ENCODE data around the gene PGM1.

Gene PGM1

DNA sequence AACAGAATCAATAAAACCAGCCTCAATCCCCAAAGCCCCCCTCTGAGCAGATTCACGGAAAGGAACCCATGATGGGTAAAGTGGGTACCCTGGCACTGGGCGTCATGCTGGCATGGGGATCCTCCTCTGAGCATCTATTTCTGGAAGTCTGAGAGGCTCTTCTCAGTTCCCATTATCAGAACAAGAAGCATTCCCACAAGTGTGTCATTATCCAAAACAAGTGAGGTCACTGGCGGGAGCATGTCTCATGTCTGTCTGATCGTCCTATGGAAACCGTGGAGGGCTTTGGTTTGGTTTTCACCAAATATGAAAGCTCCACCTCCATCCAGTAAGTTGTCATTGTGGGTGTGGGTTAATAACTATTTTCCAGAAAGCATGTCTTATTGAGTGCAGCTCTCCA, 70.7 kb downstream of the PGM1 start:
- no peak for DNase-seq (ENCODE audit: extremely low read depth in 1 of 2, low read depth in 1 of 2)

DNA sequence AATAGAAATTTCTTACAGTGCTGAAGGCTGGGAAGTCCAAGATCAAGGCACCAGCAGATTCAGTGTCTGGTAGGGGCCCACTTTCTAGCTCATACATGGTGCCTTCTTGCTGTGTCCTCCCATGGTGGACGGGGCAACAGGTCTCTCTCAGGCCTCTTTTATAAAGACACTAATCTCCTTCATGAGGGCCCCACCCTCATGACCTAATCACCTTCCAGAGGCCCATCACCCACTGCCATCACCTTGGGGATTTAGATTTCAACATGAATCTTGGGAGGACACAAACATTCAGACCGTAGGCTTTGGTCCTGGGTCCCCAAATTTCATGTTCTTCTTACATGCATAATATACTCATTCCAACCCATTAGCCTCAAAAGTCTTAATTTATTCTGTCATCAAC, 71.5 kb downstream of the PGM1 start:
- no peak for DNase-seq (ENCODE audit: extremely low read depth in 1 of 2, low read depth in 1 of 2)

GRCh38 chr1:63665410-63665809, 72.2 kb downstream of the PGM1 start:
- no peak for DNase-seq (ENCODE audit: extremely low read depth in 1 of 2, low read depth in 1 of 2)

GRCh38 chr1:63665824-63666223, 72.6 kb downstream of the PGM1 start:
- no peak for DNase-seq (ENCODE audit: extremely low read depth in 1 of 2, low read depth in 1 of 2)

DNA sequence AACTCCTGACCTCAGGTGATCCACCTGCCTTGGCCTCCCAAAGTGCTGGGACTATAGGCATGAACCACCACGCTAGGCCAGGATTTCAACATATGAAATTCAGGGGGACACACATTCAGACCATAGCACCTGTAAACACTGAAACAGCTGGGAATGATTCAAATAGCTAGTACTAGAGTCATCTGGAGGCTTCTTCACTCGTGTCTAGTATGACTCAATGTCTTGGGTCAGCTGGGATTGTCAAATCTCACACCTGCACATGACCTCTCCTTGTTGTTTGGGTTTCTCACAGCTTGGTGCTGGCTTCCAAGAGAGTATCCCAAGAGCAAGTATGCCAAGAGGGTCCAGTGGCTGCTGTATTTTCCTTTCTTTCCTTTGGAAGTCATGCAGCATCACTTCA, 75.1 kb downstream of the PGM1 start:
- no peak for DNase-seq (ENCODE audit: extremely low read depth in 1 of 2, low read depth in 1 of 2)

DNA sequence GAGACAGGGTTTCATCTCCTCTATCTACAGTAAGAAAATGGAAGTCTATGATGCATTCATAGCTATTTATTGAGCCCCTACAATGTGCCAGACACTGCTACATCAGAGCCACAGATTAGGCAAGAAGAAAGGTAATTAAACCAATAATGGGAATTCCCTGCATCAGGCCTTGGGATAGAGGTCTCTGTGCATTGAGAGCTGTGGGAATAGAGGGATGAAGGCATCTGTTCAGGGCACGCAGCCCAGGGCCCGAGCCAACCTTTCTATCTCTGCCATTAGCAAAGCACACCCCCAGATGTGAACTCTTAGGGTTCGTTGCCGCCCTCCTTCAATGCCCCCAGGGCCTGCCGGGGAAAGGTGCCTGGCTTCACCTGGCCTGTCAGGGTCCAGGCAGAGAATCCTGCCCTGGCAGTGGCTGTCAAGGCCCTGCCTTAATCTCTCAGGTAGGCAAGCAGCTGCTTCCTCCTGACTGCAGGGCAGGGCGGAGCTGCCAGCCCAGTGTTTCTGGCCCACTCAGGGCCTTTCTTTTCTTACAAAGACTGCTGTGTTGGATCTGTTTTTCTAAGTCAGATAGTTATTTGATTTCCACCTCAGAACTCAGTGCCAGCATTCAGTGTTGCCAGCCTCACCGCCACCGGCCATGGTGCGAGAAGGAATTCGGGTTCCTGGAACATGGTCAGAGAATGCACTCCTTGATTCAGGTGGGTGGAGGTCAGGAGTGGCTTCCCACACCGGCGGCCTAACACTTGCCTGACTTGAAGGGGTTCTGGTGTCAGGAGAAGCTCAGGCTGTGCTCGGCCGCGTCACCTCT, 76.1 kb downstream of the PGM1 start:
- DNase-seq (ENCODE audit: extremely low read depth in 1 of 2, low read depth in 1 of 2) = no peak

- no peak for DNase-seq (ENCODE audit: extremely low read depth in 1 of 2, low read depth in 1 of 2)
These were observed 77.0 kb downstream of the PGM1 start for GRCh38 chr1:63670164-63670563.

DNA sequence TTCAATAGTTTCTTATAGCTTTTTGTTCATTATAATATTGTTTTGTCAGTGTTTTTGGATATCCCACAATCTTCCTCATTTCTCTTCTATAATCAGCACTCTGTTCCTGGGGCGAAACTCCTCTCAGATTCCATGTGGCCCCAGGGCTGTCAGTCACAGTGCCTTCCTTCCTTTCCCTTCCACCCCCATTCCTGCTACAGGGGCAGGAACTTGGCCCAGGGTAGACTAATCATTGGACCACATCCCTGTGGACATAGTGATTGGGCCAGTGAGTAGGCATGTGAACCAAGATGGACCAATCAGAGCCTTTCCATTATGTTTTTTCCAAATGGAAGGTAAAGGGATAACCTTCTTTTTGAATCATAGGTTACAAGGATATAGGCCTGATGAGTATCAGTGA, 78.3 kb downstream of the PGM1 start:
- DNase-seq (ENCODE audit: extremely low read depth in 1 of 2, low read depth in 1 of 2) = no peak

GRCh38 chr1:63674238-63674864, 81.1 kb downstream of the PGM1 start:
- no peak for DNase-seq (ENCODE audit: extremely low read depth in 1 of 2, low read depth in 1 of 2)

- DNase-seq (ENCODE audit: extremely low read depth in 1 of 2, low read depth in 1 of 2) = no peak
These were observed 81.7 kb downstream of the PGM1 start for GRCh38 chr1:63674865-63675419.

GRCh38 chr1:63675420-63675931, 82.3 kb downstream of the PGM1 start:
- DNase-seq (ENCODE audit: extremely low read depth in 1 of 2, low read depth in 1 of 2) = no peak

DNA sequence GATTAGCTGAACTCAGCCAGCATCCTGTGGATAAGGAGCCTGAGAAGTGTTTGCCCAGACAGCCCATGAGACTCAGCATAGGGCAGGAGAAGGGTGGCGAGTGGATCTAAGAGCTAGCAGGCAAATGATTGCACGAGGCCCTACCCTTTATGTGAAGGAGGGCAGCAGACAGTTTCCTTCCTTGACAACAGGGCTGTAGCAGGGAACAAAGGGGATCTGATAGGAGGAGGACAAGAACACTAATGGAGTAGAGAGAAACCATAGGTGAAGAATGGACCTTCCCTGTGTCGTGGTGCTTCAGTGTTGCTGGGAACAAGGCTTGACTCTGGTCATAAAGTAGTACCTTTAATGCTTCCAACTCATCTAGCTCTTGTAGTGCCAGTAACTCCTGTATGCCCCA, 84.3 kb downstream of the PGM1 start:
- no peak for DNase-seq (ENCODE audit: extremely low read depth in 1 of 2, low read depth in 1 of 2)

DNA sequence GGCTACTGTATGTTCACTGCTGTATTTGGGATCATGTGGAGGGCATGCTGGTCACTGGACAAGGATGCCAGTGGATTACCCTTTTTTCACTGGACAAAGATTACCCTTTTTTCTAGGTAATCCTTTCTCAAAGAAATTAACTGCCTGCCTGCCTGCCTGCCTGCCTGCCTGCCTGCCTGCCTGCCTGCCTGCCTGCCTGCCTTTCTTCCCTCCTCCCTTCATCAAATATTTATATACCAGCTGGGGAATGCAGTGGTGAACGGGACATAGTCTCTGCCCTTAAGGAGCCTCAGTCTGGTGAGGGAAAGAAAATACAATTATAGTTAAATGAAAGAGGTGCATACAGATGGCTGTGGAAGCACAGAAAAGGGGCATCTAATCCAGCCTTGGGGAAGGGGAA, 85.0 kb downstream of the PGM1 start:
- no peak for DNase-seq (ENCODE audit: extremely low read depth in 1 of 2, low read depth in 1 of 2)

GRCh38 chr1:63679076-63679475, 85.9 kb downstream of the PGM1 start:
- DNase-seq (ENCODE audit: extremely low read depth in 1 of 2, low read depth in 1 of 2) = no peak

DNA sequence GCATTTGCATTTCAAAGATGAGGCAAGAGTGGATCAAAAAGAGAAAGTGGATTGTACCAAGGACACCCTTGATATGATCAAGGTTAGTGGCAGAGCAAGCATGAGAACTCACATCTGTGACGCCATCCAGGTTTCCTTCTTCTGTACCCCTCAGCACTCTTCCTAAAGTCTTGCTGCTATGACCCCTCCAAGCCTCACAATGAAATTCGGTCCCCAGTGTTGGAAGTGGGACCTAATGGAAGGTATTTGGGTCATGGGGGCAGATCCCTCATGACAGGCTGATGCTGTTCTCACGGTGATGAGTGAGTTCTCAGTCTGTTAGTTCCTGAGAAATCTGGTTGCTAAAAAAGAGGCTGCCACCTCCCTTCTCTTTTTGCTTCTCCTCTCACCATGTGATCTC, 86.4 kb downstream of the PGM1 start:
- no peak for DNase-seq (ENCODE audit: extremely low read depth in 1 of 2, low read depth in 1 of 2)

DNA sequence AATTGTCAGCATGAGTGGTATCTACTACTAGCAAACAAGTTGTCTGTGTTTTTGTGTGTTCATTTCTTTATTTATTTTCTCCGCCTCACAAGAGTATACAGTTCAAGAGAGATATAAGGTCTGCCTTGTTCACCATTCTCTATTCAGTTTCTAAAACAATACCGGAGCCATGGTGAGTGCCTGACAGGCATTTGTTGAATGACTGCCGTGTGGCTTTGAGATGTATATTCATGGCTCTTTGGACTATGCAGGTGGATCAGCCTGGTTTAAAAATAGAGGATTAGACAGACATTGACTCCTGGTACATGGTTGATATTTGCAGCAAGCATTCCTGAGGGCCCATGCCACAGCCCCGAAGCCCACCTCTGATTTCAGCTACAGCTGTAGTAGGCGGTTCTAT, 89.7 kb downstream of the PGM1 start:
- DNase-seq (ENCODE audit: extremely low read depth in 1 of 2, low read depth in 1 of 2) = no peak

- no peak for DNase-seq (ENCODE audit: extremely low read depth in 1 of 2, low read depth in 1 of 2)
These were observed 90.5 kb downstream of the PGM1 start for GRCh38 chr1:63683759-63684158.

- no peak for DNase-seq (ENCODE audit: extremely low read depth in 1 of 2, low read depth in 1 of 2)
These were observed 93.5 kb downstream of the PGM1 start for GRCh38 chr1:63686696-63687095.

DNA sequence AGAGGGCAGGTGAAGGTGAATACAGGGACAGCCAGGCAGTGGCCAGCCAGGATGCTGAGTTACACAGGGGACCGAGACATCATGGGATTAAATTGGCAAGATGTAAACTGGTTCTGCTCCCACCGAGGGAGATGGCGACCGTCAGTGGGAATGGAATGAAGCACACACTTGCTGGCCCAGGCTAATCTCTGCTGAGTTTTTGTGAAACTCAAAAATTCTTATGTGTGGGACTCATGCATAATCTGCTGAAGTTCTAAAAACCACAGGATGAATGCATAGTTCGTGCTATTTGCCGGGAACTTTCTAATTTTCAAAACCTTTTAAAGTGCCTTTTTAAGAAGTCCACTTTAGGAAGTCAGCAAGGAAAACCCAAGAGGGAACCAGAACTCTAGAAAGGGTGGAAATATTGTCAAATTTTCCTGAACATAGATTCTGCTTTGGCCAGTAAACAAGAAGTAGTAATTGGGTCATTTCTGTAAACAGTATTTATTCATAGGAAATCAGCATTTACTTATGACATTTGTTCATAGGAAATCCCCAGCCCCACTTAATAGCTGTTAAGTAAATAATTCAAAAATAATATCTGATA, 95.2 kb downstream of the PGM1 start:
- no peak for DNase-seq (ENCODE audit: extremely low read depth in 1 of 2, low read depth in 1 of 2)

- no peak for DNase-seq (ENCODE audit: extremely low read depth in 1 of 2, low read depth in 1 of 2)
These were observed 97.9 kb downstream of the PGM1 start for GRCh38 chr1:63690966-63691700.
